ENCODE data around the gene GAL3ST3. TPM values are rescaled to one million over a fixed set of nuclear protein-coding genes. Genes with fewer than 3 reads are reported as not detected.

The GAL3ST3 gene
- polyA plus RNA-seq, 4 donors, result 3.5 to 7.1 (median 4.3) TPM

DNA sequence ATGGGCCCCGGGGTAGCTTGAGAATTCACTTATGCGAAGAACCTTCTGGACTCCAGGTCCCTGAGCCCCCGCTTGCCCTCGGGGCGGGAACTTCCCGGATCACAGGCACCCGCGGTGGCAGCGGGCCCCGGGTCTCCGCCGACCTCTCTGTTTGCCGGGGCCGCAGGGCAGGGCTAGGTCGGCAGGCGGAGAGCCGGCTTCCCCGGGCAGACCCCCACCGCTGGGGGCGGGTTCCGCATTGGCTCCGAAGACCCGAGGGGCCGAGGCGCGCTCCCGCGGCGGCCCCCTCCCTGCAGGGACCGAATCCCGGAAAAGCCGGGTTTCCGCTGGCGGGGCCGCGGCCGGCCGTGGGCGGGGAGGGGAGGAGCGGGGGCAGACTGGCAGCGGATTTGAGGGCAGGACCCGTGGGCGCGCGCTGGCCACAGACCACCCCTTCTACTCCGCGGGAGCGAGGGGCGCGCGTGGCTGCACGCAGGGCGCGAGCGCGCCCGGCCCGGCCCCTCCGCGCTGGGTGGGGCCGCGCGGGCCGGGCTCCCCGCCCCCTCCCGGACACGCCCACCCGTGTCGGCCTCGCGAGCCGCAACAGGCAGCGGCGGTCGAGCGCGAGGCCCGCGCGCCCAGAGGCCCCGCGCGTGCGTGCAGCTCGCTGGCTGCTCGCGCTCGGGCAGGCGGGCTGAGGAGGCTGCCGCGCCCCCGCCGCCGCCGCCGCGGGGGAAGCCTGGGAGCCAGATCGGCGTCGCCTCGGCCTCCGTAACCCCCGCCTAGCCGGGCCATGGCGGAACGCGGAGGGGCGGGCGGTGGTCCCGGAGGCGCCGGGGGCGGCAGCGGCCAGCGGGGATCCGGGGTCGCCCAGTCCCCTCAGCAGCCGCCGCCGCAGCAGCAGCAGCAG lies 21.0 kb upstream of the GAL3ST3 start, which contains the start of gene PACS1:
Gene PACS1, plus strand, starts transcription at position 558 of the 889 bp plus-strand sequence. Its CDS starts 215 bp downstream, at position 773.
- no peak for DNase-seq (ENCODE audit: low read depth in 4 of 4, low spot score in 3 of 4)

DNA sequence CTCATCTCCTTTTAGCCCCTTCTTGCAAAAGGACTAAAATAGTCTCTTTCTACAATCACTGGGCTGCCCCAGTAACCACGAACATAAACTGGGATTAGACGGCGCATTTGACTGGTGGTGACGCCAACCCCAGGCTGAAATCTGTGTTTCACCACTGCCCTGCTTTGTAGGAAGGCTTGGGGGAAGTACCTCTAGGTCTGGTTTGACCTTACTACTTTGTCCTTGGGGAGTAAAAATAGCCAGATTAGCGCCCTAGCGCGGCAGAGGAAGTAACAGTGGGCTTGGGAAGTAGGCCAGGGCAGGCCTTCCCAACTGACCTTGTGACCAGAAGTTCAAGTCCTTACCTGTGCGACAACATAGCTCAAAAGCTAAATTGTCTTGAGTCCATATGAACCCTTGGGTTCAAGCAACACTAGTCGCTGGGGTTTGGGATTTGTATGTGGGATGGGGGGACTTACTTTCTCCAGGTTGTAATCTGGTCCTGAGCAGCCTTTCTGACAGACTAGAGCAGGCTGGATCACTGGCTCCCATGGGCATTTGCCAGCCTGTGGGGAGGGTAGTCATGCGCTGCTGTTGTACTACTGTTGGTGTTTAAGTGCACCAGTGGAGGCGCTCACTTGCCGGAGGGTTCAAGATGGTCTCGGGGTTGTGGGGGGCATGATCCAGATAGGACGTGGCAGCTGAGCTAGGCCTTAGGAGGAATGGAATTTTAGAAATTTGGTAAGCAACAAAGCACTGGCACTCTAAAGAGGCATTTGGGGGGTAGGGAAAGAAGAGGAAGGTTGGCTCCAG lies 20.2 kb upstream of the GAL3ST3 start:
- DNase-seq (ENCODE audit: low read depth in 4 of 4, low spot score in 3 of 4), result no peak

DNA sequence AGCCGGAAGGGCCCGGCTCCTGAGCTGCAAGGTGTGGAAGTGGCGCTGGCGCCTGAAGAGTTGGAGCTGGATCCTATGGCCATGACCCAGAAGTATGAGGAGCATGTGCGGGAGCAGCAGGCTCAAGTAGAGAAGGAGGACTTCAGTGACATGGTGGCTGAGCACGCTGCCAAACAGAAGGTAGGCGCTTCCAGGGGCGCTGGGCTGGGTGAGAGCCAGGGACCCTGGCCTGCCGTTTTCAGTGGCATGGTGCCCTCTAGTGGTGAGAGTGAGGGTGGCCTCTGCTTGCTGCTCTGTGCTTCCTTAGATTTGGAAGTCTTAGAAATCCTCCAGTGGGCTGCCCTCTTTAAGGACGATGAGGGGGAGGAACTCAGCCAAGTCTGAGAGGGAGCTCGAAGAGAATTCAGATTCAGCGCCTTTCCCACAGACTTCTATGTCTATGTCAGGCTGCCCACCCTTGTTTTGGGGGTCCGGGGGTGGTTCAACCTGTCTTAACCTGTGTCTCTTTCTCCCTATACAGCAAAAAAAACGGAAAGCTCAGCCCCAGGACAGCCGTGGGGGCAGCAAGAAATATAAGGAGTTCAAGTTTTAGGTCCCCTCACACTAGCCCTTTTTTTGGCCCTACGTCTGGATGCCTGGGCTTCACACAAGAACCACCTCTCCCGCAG lies 19.3 kb upstream of the GAL3ST3 start:
- no peak for DNase-seq (ENCODE audit: low read depth in 4 of 4, low spot score in 3 of 4)

DNA sequence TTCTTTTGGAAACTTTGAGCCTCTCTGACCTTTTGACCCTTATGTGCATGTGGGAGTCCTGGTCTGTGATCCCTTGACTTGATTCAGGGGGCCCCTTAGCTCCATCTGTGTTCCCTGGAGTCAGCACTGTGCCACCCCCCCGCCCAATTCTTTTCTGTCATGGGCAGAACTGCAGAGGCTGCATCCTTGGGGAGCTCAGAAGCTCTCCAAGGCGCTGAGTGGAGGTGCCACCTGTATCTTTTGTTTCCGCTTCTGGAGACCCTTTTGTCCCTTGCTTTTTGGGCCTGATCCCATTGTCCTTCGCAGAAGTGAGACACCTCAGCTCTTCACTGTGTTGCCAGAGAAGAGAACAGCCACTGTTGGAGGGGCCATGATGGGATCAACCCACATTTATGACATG lies 18.7 kb upstream of the GAL3ST3 start:
- DNase-seq (ENCODE audit: low read depth in 4 of 4, low spot score in 3 of 4), result no peak

DNA sequence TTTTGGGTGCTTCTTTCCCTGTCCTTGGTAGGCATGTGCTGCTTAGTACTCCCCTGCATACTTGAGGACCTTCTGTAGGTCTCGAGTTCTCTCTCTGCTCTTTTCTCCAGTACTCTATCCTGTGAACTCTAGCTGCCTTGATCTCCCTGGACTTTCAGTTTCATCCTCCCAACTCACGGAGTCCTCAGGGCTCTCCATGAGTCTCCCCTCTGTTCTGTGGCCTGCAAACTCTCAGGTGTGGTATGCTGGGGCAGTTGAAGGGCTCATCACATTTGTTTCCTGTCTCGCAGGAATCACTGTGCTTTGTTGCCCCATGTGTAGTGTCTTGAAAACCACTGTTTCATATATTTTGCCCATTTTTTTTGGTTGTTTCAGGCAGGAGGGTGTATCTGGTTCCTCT lies 17.8 kb upstream of the GAL3ST3 start:
- no peak for DNase-seq (ENCODE audit: low read depth in 4 of 4, low spot score in 3 of 4)

DNA sequence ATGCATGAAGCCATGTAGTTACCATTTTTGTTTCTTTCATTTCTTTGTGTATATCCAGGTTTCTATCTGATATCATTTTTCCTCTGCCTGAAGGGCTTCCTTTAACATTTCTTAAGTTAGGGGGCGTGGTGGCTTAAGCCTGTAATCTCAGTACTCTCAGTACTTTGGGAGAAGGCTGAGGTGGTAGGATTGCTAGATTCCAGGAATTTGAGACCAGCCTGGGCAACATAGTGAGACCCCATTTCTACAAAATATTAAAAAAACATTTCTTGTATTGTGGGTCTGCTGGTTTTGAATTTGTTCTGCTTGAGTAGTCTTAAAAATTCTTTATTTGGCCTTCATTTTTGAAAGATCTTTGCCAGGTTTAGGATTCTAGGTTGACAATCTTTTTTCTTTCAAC lies 15.6 kb upstream of the GAL3ST3 start:
- no peak for DNase-seq (ENCODE audit: low read depth in 4 of 4, low spot score in 3 of 4)

DNA sequence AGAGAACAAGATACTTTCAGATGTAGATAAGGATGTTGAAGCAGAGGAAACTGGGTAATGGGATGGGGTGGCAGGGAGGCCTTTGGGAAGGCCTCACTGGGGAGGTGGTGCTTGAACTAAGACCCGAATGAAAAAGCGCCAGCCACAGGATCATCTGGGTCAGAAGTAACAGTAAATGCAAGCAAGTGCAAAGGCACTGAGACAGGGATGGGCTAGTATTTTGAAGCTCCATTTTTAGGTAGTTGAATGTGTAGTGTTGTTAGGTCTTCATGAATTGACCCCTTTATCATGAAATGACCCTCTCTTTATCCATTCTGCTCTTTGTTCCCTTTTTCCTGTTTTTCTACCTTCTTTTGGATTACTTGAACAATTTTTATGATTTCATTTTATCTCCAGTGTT lies 14.9 kb upstream of the GAL3ST3 start:
- no peak for DNase-seq (ENCODE audit: low read depth in 4 of 4, low spot score in 3 of 4)

DNA sequence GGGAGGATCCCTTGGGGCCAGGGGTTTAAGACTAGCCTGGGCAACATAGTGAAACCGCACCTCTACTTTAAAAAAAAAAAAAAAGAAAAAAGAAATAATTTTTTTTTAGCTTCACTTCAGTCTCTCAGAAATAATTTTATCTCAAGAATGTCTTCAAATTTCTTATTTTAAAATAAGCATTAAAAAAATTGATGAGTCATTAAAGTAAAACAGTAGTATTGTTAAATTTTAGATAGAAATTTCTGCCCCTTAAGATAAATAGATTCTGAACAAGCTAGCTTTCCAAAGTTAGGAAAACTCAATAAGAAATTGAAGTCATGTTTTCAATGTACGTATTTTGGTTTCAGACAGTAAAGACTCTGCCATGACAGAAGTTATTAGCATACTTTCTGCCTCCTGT lies 13.4 kb upstream of the GAL3ST3 start:
- no peak for DNase-seq (ENCODE audit: low read depth in 4 of 4, low spot score in 3 of 4)

DNA sequence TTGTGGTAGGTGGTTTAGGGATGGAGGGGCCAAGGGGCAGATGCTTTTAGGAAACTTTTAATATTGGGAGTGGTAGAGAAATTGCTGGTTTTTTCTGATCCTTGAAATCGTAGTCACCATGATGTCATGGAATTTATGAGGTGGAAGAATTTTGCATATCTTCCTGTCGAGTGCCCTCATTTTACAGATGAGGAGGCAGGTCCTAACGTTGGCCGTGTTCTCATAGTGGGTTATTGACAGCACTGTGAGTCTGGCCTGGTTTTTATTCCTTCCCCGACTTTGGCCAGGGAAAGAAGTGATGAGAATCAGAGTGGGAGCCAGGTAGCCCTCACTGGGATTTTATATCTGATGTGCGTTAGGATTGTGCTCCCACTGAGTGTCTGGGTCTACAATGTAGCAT lies 12.3 kb upstream of the GAL3ST3 start:
- DNase-seq (ENCODE audit: low read depth in 4 of 4, low spot score in 3 of 4), result no peak

DNA sequence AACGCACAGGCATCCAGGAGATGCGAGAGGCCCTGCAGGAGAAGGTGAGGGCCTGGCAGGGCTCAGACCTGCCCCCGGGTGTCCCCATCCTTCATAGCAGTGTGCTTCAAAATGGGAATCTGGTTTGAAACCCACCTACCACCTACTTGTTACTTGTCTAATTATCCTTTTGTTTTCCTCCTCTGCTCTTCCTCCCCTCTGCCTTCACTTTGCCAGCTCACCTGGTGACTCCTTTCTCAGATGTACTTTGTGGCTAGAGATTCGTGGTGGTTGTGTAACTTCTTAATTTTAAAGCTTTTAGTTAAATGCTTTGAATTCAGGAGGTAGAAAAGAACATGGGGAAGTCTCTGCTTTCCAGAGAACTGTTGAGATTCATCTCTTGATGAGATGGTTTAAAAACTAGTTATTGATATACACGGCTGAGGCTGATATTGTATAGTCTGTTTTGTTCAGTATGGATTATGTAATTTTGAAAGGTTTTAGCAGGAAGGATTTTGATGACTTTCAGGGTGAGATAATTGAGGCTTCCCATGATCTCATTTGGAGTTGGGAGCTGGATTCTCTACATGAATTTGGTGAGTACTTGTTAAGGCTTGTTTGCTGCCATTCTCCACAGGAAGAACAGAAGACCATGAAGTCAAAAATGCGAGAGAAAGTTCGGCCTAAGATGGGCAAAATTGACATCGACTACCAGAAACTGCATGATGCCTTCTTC lies 11.2 kb upstream of the GAL3ST3 start:
- DNase-seq (ENCODE audit: low read depth in 4 of 4, low spot score in 3 of 4), result no peak

DNA sequence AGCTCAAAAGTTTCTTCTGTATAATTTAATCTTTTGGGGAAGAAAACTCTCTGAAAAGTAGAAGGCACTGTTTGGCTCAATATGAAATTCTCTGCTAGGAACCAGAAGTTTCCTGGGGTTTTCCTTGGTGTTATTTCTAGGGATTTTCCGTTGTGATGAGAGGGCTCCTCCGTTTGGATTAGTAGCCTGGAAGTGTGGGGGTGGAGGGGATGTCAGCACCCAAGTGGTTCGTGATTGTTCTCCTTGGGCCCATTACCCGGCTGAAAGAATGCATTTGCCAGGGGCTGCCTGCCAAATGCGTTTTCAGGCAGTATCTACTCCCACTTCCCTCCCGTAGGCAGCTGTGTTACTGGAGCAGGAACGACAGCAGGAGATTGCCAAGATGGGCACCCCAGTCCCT lies 7.5 kb upstream of the GAL3ST3 start:
- no peak for DNase-seq (ENCODE audit: low read depth in 4 of 4, low spot score in 3 of 4)

DNA sequence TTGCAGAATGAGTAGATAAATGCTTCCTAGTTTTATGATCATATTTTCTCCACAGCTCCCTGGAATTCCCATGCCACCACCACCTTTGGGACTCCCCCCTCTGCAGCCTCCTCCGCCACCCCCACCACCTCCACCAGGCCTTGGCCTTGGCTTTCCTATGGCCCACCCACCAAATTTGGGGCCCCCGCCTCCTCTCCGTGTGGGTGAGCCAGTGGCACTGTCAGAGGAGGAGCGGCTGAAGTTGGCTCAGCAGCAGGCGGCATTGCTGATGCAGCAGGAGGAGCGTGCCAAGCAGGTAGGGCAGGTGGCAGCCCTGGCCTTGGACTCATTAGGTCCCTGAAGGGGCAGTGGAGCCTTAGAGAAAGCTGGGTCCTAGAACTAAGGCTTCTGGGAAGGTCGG lies 6.1 kb upstream of the GAL3ST3 start:
- no peak for DNase-seq (ENCODE audit: low read depth in 4 of 4, low spot score in 3 of 4)

DNA sequence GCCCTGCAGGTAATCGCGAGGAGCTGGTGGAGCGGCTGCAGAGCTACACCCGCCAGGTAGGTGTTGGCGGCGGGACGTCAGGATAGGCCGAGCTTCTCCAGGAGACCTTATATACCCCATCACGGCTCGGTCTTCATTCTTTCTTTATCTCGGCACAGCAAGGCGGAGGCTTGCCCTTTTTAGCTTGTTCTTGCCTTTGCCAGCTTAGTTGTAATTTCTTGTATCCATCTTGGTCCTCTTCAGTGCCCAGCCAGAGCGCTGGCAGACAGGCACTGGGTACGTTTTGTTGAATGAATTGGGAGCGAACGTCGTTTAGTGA lies 3.7 kb upstream of the GAL3ST3 start:
- no peak for DNase-seq (ENCODE audit: low read depth in 4 of 4, low spot score in 3 of 4)

DNA sequence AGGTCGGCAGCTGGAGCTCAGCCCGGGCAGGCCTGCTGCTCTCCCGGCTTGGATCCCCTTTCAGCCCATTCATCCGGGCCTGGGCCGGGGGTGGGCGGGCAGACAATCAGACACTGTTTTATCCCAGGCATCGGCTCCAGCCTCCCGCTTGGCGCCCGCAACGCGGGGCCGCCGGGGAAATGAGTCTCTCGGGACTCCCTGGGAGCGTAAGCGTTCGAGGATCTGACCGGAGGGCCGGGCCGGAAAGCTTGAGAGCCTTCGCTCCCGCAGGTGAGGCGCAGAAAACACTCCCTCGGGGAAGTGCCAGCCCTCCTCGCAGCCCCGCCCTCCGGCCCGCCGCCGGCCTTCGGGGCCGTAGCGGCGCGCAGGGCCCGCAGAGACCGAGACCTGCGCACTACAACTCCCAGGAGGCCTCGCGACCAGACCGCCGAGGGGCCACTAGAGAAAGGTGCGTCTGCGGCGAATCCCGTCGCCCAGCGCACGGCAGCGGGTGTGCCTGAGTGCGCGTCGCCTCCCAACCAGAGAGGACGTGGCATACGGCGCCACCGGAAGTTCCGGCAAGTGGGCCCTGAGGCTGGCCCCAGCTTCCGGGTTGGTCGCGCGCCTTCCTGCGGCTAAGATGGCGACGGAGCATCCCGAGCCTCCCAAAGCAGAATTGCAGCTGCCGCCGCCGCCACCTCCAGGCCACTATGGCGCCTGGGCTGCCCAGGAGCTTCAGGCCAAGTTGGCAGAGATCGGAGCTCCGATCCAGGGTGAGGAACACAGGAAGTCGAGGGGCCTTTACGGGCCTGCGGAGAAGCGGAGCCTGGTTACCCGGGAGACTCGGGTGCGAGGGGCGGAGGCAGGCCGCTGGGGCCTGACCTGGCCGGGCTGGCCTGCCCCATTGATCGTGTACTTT lies 3.1 kb upstream of the GAL3ST3 start, which contains the start of gene SF3B2:
Gene SF3B2, plus strand, starts transcription at position 599 of the 898 bp plus-strand sequence. Its CDS starts 21 bp downstream, at position 620.
- peak; percentile 91 to 96 (median 94) for DNase-seq (ENCODE audit: low read depth in 4 of 4, low spot score in 3 of 4)

DNA sequence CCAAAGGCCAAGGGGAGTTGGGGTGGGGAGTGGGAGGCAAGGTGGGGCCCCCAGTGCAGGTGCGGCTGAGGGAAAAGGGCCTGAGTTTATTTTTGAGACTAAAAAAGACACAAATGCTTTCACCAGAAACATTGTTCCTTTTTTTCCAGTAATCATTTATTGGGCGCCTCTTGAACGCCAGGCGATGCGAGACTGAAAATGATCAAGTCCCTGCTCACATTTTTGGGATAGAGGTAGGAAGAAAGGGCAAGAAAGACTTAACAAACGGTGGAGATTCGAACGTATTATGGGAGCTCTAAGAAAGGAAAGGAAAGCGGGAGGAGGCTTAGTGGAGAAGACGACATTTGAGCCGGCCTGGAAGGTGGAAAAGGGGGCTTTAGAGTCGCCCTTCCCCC lies 2.4 kb upstream of the GAL3ST3 start:
- DNase-seq (ENCODE audit: low read depth in 4 of 4, low spot score in 3 of 4), result no peak

DNA sequence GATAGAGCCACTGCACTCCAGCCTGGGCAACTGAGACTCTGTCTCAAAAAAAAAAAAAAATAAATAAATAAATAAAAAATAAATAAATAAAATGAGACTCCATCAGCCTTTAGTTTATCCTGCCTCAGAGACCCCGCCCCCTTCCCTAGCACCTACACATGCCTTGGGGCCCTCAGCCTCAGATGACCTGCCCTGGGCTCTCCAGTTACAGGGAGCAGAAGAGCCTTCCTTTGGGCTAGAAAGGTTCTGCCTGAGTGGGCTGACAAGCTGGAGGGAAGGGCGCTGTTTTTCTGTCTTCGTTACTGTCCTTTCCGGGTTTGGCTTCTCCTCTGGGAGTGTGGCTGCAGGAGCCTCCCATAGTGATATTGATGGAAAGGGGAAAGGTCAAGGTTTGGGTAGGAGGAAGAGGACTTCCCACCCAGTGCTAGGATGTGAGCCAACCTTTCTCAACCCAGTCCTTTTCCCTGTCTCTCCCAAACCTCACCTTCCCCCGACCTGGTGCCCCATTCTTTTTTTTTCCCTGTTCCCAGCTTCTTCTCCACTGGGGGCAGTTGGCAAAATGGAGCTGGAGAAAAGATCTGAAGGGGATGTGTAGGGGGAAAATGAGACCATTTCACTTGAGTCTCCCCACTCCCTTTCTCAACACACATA lies 1.7 kb upstream of the GAL3ST3 start:
- no peak for DNase-seq (ENCODE audit: low read depth in 4 of 4, low spot score in 3 of 4)

DNA sequence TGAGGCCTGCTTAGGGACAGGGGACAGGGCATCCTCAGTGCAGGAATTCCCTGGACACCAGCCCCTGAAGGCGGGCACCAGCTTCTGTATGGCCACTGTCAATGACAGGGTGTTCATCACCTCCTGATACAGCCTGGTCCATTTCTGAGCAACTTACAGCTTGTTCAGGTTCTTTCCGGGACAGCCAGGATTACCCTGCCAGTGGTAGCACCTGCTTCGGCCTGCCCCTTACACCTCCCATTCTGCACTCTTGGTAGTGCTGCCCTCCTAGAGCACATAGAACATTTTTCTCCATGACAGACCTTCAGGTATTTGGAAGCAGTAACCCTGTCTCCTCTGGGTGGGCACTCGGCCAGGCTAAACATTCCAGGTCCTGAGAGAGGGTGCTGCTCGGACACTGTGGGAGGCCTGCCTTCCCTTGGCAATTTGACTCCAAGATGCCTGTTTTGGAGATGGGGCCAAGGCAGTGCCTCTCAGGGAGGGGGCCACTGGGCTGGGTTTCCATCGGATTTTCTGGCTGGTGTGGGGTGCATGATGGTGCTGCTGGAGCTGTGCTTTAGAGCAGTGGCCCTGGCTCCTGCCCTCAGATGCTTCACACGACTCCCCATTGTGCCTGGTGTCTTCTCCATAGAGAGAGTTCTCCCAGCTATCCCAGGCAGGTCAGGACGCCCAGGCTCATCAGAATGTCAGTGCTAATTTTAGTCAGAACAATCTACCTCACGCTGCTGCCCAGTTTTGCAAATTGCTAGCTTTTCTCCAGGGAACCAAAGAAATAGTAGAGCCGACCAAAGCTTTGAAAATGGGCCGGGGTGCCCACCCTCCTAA lies 1.2 kb downstream of the GAL3ST3 start:
- DNase-seq (ENCODE audit: low read depth in 4 of 4, low spot score in 3 of 4), result no peak

DNA sequence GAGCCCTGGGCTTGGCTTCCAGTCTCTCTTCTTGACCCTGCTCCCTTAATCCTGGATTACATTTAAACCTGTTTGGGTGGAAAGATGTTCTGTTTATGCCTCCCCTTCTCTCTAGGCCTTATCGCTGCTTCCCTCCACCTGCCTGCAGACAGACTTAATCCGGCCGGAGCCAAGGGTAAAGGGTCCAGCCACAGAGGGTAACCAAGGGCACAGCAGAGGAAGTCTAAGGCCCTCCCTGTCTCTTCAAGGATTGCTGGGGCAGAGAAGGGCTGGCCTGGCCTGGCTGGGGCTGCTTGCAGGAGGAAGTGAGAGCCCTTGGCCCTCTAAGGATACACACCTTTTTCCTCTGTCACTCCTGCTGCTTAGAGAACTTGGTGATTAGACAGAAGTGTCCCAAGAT lies 2.1 kb downstream of the GAL3ST3 start:
- no peak for DNase-seq (ENCODE audit: low read depth in 4 of 4, low spot score in 3 of 4)

Data from left renal pelvis (tissue), 4 donors.